ENCODE measurements around the gene KCTD14. TPM values are rescaled to one million over a fixed set of nuclear protein-coding genes. Genes with fewer than 3 reads are reported as not detected.

KCTD14 gene
- total RNA-seq, 1 donor, result 0.36 TPM

DNA sequence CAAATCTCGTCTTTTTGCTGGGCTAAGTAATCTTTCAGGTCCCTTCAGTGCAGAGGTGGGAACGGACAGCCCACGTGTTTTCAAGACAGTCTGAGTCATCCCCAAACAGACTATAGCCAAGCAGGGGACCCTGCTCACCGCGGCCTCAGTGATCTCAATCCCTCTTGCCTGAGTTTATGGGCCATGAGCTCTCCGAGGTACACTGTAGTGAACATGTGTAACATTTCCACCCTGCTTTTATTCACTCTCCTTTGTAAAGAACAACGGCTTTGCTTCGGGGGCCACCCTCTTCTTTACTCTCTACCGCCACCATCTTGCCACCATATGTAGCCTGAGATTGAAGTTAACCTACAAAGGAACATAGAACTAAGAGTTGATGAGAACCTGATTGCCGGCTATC is 11.5 kb upstream of the KCTD14 start:
- Histone ChIP-seq H3K36me3 (ENCODE audit: insufficient read depth, low read length) (no peaks in the 10 kb centered on the region), H3K9me3 (ENCODE audit: low read depth, low read length) (no peaks in the 10 kb centered on the region), H3K4me1 (ENCODE audit: insufficient read depth, low read length) (peaks cover 7% of the 10 kb centered on the region), H3K27me3 (ENCODE audit: insufficient read depth, low read length) (no peaks in the 10 kb centered on the region), H3K4me3 (ENCODE audit: insufficient read depth, low read length) (no peak overlapping the region), H2AFZ (ENCODE audit: low read length) (no peak overlapping the region), H4K20me1 (ENCODE audit: insufficient read depth, low read length) (no peaks in the 10 kb centered on the region), H3K79me2 (ENCODE audit: insufficient read depth, low read length) (no peaks in the 10 kb centered on the region), H3K27ac (ENCODE audit: low read depth, low read length) (no peak overlapping the region), H3K4me2 (ENCODE audit: insufficient read depth, low read length) (no peak overlapping the region)
- no peak for TF ChIP-seq CTCF (IDR thresholded peaks at IDR 0.05; ENCODE audit: extremely low read depth, low read depth, low read length)
- no peak for DNase-seq (ENCODE audit: insufficient read length, low spot score, missing footprints)

GRCh38 chr11:78033040-78033439 is 10.0 kb upstream of the KCTD14 start:
- TF ChIP-seq CTCF (IDR thresholded peaks at IDR 0.05; ENCODE audit: extremely low read depth, low read depth, low read length), result no peak
- Histone ChIP-seq H2AFZ (ENCODE audit: low read length) (no peak overlapping the region), H4K20me1 (ENCODE audit: insufficient read depth, low read length) (no peaks in the 10 kb centered on the region), H3K4me2 (ENCODE audit: insufficient read depth, low read length) (no peak overlapping the region), H3K4me1 (ENCODE audit: insufficient read depth, low read length) (peaks cover 4% of the 10 kb centered on the region), H3K79me2 (ENCODE audit: insufficient read depth, low read length) (no peaks in the 10 kb centered on the region), H3K9me3 (ENCODE audit: low read depth, low read length) (no peaks in the 10 kb centered on the region), H3K4me3 (ENCODE audit: insufficient read depth, low read length) (no peak overlapping the region), H3K27ac (ENCODE audit: low read depth, low read length) (no peak overlapping the region), H3K36me3 (ENCODE audit: insufficient read depth, low read length) (no peaks in the 10 kb centered on the region), H3K27me3 (ENCODE audit: insufficient read depth, low read length) (no peaks in the 10 kb centered on the region)
- DNase-seq (ENCODE audit: insufficient read length, low spot score, missing footprints), result no peak

DNA sequence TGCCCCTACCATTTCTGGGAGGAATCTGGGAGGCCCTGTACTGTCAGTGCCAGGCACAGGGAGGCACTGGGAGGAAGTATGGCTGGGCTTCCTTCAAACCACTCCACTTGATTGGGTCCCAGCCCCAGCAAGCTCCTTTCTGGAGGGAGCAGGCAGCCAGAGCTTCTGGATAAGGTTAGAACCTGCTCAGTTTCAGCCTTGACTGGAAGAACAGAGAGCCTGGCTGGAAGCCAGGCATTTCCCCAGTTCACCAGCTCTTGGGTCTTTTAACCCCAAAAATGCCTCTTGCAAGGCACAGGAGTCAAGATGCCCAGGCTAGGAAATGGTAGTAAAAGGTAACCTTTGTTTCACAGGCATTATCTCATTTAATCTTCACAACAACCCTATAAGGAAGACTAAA is 9.0 kb upstream of the KCTD14 start:
- no peak for DNase-seq (ENCODE audit: insufficient read length, low spot score, missing footprints)
- no peak overlapping the region for H3K27ac ChIP-seq (ENCODE audit: low read depth, low read length)
- H3K4me1 ChIP-seq (ENCODE audit: insufficient read depth, low read length), result peaks cover 4% of the 10 kb centered on the region
- H3K9me3 ChIP-seq (ENCODE audit: low read depth, low read length), result no peaks in the 10 kb centered on the region
- H3K4me2 ChIP-seq (ENCODE audit: insufficient read depth, low read length), result no peak overlapping the region
- H3K27me3 ChIP-seq (ENCODE audit: insufficient read depth, low read length), result no peaks in the 10 kb centered on the region
- H2AFZ ChIP-seq (ENCODE audit: low read length), result no peak overlapping the region
- TF ChIP-seq CTCF (IDR thresholded peaks at IDR 0.05; ENCODE audit: extremely low read depth, low read depth, low read length), result no peak
- no peaks in the 10 kb centered on the region for H4K20me1 ChIP-seq (ENCODE audit: insufficient read depth, low read length)
- no peaks in the 10 kb centered on the region for H3K36me3 ChIP-seq (ENCODE audit: insufficient read depth, low read length)
- H3K79me2 ChIP-seq (ENCODE audit: insufficient read depth, low read length), result no peaks in the 10 kb centered on the region
- no peak overlapping the region for H3K4me3 ChIP-seq (ENCODE audit: insufficient read depth, low read length)

DNA sequence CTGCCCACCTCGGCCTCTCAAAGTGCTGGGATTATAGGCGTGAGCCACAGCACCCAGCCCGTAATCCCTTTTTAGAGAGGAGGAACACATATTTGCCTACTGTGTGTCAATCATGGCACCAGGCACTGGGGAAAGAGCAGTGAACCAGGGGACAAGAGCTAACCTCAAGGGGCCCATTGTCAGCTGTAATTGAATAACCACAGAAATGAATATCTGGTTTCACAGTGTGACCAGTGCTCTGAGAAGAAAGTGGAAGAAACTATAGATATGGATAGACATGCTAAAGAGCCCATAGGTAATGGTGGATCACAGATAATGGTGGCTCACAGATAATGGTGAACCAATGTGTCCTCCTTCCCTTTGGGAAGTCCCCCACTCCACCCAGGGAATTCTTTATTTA is 8.6 kb upstream of the KCTD14 start:
- Histone ChIP-seq H3K4me3 (ENCODE audit: insufficient read depth, low read length) (no peak overlapping the region), H2AFZ (ENCODE audit: low read length) (no peak overlapping the region), H3K36me3 (ENCODE audit: insufficient read depth, low read length) (no peaks in the 10 kb centered on the region), H3K4me1 (ENCODE audit: insufficient read depth, low read length) (peaks cover 4% of the 10 kb centered on the region), H4K20me1 (ENCODE audit: insufficient read depth, low read length) (no peaks in the 10 kb centered on the region), H3K4me2 (ENCODE audit: insufficient read depth, low read length) (no peak overlapping the region), H3K9me3 (ENCODE audit: low read depth, low read length) (no peaks in the 10 kb centered on the region), H3K79me2 (ENCODE audit: insufficient read depth, low read length) (no peaks in the 10 kb centered on the region), H3K27ac (ENCODE audit: low read depth, low read length) (no peak overlapping the region), H3K27me3 (ENCODE audit: insufficient read depth, low read length) (no peaks in the 10 kb centered on the region)
- no peak for TF ChIP-seq CTCF (IDR thresholded peaks at IDR 0.05; ENCODE audit: extremely low read depth, low read depth, low read length)
- DNase-seq (ENCODE audit: insufficient read length, low spot score, missing footprints), result no peak
